GM21717 (cell line): ENCODE data around the gene MPL.
A peak's percentile ranks its signal among the peaks of the same experiment; 100 is the strongest.
"Not testable (repeated sequence)": the region's sequence is repeated elsewhere in the genome, so short reads cannot be mapped to it uniquely, and the experiment has no call there.

ENCODE experiments used
- ATAC-seq: cut with Tn5 transposase; IDR thresholded peaks from one replicate; pipeline ENCODE4 v1.9.1; 2021; ENCODE audit warnings: mild to moderate bottlenecking, moderate library complexity; ENCODE audit not compliant: unreplicated experiment

MPL gene

DNA sequence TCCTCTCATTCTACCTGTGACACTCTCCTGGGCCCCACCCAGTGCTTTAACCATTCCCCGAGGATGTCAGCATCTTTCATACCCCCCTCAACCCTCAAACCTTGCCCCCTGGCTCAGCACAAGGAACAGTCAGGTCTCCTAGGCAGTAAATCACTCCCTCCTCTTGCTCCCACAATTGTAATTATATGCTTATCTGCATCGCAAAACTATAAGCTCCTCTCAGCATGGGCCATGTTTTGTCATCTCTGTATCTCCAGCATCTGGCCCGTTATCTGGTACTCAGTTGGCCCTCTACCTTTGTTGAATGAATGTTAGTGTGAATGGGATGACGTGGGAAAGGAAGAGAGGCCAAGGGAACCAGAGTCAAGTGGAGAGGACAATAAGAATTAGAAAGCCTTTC is 32.9 kb downstream of the MPL start:
- no peak for ATAC-seq

DNA sequence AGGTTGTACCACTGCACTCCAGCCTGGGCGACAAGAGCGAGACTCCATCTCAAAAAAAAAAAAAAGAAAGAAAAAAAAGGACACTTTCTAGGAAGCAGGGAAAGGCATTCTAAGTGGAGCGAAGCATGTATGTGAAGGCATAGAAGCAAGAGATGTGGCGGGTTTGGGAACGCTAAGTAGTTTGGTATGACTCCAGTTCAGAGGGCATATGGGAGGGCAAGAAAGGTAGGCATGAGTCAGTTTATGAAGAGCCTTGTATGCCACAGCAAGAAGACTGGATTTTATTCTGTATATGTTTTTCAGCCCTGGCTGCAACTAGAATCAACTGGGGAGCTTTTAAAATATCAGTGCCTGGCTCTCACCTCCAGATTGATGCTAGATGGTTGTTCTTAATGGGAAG is 34.6 kb downstream of the MPL start:
- no peak for ATAC-seq

DNA sequence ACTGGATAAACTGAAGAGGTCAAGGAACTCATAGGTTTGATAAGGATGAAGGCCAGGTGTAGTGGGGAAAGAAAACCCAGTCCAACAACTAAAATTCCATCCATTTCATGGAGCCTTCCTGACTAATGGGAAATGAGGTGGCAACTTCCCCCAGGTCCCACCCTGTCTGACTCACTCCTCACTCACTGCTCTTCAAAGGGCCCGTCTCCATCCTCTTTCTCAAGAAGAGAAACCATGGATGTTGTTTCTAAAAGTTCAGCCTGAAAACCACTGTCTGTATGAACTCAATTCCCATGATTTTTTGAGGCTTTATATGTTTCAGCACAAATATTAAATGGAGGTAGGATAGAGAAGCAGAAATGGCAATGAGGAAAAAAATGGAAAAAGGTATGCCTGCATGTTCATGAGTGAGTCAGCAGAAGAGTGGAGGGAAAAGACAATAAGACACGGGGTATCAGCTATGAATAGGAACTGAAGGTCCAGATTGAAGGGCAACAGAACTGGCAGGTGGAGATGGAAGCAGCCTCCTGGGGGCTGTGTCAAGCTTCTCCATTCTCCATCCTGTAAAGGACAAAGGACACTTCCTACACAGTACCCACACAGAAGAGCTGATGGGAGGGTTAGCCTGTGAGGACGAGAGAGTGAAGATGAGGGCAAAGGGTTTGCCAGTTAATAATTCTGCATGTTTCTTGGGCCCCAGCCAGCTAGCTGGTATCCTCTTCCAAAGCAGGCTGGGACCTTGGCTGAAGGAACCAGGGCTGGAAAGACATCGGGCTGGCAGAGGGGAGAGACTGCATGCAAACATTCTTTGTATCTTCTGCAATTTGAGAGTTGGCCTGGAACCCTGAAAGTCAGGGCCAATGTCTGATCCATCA is 35.7 kb downstream of the MPL start:
- no peak for ATAC-seq

DNA sequence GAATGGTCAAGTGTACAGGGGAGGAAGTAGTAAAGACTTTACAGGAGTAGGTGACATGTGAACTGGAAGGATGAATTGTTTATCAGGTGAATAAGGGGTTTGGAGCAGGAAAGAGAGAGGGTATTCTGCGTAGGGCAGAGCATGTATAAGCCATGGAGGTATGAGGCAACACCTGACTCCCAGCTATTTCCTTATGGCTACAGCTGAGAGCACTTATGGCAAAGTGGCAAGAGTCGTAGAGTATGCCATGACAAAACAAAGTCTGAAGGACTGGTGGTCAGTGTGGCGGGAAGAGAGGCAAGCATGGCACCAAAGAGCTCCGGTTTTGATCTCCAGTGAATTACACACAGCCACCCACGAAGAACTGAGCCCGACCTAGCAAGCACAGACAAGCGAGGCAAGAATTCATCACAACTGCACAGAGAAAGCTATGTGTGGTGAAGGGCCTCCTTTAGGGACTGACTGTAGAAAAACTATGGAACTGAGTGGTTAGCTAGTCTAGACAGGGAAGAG is 39.2 kb downstream of the MPL start:
- ATAC-seq, result no peak

DNA sequence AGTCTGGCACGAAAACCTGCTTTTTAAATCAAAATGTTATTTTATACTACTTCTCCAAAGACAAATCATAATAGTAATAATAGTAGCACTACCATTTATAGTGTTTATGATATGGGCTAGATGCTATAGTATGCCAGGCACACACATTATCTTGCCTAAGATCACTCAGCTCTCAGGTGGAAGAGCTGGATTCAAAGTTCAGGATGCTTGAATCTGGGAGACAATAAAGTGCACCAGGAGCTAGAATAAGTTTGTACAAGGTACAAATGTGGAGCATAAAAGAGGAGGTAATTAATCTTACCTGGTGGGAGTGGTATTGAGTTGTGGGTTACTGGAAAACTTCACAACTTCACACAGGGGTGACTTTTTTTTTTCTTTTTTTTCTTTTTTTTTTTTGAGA is 40.2 kb downstream of the MPL start:
- ATAC-seq, result no peak

DNA sequence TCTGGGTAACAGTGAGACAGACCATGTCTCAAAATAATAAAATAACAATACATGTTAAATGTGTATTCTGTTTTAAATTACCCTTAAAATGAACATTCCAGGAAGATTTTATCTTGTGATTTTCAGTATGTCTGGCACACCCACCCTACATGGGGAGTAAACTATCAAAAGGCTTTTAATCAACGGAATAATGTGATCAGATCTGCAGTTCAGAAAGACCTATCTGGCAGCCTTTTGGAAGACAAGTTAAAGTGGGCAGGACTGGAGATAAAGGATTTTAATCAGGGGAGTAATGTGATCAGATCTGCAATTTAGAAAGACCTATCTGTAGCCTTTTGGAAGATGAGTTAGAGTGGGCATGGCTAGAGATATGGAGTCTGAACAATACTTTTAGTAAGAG is 41.9 kb downstream of the MPL start:
- ATAC-seq, result no peak

DNA sequence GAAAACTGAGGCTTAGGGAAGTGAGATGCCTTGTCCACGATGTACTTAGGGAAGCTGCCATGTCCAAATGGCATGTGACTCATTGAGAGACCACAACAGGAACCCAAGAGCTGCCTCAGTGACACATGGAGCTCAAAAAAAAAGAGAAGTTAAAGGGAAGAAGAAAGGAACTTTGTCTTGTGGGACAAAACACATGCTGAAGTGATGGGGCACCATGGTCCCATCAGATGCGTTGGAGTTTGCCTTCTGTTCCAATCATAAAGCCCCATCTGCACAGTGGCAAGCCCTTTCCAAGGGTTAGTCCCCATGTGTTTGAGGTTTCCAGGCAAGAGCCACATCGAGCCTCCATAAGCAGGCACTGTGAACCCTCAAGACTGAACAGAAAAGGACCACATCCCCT is 44.0 kb downstream of the MPL start:
- ATAC-seq, result no peak

DNA sequence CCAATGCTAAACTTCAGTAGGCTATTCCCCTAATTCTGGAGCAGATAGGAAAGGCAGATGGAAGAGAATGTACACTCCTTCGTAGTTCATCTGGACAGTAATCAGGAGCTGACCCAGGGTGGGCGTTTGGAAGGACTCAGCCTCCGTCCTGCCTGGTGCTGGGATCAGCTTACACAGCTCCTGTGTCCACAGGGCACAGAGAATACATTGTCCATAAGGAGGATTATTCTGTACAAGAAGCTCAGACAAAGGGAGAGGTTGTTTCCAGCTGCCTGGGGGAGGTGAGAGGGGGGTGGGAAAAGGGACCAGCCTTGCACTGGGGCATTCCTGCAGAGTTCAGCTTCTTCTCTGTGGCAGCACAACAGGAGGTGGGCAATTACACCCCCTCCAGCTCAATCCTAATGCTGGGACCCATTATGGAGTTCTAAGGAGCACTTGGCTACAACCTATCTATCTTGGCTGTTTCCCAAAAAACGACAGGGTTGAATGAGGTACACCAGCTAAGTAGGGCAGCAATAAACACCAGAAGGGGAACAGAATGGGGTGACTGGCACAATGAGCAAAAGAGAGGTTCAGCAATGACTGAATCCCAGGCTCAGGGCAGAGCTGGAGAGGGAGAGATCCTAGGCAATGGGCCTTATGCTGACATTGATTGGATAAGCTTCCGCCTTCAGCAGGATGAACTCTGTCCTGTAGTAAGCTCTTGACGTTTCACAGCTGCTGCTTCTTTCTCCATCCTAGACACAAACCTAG is 44.6 kb downstream of the MPL start:
- no peak for ATAC-seq

DNA sequence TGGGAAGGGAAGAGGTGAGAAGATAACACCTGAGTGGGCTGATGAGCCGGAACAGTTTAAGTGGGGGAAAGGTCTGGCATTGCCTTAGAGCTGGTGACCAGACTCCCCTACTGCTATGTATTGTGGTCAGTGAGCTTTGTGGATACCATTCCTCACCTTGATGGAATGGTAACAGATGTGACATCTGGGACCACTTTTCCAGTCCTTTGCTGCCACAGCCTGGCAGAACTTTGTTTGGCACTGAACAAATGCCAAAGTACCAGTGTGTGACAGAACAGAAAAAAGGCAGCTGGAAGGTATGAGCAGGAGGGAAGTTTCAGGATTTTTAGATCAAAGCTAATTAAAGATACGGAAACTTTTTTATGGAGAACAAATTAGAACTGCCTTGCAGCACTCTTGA is 45.8 kb downstream of the MPL start:
- no peak for ATAC-seq

DNA sequence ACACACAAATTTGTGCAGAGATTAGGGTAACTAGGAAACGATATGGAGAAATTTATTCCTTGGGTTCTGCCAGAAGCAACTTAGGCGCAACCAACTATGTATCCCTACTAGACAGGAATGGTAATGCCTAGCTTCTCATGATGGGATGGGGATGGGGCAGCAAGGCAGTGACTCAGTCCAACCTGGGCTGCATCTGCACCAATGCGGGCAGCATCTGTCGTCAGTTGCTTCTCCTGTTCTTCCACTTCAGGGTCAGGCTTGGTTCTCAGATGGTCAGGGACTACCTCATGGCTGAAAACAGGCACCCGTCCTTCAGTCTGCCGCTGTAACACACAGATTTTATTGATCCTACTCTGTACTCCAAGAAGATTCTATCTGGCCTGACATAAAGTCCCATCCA is 49.1 kb downstream of the MPL start:
- no peak for ATAC-seq

DNA sequence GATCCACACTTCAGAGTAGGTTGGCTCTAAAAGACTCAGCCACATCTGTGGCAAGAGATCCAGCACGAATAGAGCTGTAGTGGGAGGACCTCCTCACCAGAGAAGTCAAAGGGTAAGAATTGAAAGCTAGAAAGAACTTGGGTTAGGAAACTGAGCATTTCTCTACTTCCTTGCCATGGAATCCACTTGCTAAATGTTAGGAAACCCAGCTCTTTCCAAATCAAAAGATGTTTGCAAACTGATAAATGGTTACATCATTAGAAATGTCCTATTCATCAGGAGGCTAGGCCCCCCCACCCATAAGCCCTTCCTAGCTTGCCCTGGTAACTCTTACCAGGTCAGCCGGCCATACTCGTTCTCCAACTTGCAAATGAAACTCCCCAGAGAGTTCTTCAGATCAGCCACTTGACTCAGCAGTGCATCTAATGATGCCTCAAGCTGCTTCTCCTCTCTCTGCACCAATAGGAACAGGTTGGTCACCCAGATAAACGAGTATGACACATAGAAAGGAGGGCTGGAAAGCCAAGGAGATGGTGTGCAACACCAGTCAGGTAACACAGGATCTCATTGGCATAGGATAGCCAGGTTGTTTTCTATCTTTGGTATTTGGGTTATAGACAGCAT is 50.5 kb downstream of the MPL start:
- ATAC-seq, result no peak

DNA sequence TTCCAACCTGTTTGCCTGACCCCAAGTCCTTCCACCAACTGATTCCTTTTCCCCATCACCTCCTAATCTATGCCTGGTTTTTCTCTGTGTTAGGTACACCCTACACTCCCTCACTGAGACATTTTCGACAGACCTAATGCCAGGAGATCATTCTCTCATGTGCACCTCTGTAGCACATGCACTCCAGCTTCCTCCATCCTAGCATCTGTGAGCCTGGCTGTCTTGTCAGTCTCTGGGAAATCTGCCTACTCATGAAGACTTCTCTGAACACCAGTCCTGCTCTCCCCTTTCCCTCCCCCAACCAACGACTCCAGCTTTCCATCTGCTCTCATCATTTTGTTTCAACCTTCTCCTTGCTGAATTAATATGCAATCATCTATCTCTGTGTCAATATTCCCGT is 51.0 kb downstream of the MPL start:
- ATAC-seq, result no peak

DNA sequence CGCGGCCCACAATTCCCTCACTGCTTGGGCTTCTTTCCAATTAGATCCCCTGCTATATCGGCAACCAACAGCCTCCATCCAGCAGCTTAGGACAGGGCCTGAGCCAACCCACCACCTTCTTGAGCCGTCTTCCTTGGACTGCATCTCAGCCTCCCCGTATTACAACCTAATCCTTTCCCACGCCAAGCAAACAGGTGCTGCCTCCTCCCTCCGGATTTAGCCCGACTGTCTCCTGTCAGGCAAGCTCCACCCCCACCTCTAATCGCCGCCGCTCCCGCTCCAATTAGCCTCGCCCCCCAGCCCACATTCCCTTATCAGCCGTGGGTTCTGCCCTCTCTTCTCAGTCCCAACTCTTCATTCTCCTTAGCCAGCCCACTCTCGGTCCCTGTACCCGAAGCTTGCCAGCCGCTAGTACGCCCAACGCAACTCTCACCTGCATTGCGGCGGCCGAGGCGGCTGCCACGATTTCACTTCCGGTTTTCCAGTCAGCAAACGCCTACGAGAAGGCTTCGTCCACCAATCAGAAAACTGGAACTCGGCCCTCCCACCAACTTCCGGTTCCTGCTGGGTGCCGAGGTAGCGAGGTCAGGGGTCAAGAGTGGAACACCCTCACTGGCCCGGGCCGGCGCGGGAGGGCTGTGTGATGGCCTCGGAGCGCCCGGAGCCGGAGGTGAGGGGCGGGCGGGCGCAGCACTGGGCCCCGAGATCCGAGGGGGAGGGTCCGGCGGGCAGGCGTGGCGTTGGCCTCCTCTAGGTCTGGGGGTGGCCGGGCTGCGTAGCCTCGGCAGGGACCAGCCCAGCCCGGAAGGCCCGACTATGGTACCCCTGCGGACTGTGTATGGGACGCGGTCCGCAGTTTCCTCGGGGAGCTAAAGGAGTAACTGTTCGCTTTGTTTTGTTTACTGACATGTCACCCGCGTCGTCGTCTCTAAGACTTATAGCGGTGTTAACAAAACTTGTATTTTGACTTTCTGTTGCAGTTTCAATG is 52.0 kb downstream of the MPL start, which contains the start of the genes MED8 and SZT2:
TSS of gene MED8 (minus strand) at position 475 of the 988 bp plus-strand sequence. CDS start at position 439, 36 bp downstream.
TSS of gene SZT2 (plus strand) at position 574 of the 988 bp plus-strand sequence. CDS start at position 644, 70 bp downstream.
- ATAC-seq, result peak; percentile 80

DNA sequence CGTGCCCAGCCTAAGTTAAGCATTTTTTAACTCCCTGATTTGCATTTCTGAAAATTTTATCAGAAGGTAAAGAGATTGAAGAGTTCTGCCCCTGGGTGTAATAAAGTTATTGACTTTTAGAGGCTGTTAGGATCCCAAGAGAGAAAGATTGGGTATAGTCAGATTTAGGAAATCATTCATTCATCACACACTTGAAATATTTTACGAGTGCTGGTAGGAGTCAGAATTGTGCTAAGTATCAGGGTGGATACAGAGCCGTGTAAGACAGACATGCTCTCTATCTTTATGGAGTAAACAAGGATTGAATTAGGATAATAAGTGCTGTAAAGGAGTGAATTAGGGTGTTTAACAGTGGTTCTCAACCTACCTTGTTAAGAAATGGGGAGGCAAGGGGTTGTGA is 55.1 kb downstream of the MPL start:
- no peak for ATAC-seq

DNA sequence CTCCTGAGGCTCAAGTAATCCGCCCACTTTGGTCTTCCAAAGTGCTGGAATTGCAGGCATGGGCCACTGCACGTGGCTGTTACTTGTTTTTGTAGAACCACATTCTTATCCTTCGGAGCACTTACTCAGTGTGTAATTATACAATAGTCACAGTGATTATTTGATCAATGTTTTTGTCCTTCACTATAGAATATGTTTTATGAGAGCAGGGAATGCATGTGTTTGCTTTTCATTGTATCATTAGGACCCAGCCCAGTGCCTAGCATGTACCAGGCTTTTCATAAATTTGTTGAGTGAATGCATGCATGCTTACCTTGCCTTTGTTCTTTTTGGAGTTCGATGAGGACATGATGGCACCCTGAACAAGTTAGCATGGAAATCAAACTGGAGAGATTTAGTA is 57.9 kb downstream of the MPL start:
- ATAC-seq, result no peak

DNA sequence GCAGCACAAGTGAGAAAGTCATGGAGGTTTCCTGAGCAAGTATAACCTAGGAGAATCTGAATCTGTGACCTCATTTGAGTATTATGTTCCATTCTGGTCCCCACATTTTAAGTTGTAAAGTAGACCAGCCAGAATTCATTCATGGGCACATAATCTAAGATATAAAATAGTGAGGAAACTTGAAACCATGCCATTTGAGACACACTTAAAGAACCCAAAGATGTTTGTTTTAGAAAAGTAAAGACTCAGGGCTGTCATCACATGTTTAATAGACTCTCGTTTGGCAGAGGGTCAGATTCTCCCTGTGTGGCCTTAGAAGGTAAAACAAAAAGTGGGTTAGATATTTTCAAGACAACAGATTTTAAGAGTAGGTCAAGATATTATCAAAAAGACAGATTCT is 58.4 kb downstream of the MPL start:
- ATAC-seq, result no peak

DNA sequence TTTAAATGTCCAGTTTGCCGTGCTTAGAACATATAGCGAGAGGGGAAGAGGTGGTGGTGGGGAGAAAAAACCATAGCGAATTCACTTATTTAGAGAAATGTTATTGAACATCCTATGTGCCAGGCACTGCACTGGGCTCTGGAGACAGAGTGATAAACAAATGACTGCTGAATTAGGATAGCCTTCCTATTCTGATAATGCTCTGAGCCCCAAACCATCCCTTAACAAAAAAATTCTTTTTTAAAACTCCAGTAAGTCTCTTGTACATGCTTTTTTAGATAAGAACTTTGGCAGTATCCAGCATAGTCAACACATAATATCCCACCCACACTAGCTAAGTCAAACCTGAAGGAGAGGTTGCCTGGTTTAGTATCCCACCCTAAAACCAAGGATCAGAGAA is 60.6 kb downstream of the MPL start:
- no peak for ATAC-seq

DNA sequence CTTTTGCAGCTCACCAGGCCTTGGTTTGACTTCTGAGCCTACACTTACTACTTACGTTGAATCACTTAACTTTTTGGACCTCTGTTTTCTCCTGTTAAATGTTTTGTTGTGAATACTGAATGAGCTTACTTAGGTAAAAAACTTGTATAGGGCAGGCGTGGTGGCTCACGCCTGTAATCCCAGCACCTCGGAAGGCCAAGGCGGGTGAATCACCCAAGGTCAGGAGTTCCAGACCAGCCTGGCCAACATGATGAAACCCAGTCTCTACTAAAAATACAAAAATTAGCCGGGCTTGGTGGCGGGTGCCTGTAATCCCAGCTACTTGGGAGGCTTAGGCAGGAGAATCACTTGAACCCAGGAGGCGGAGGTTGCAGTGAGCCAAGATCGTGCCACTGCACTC is 62.8 kb downstream of the MPL start:
- not testable (repeated sequence) for ATAC-seq

DNA sequence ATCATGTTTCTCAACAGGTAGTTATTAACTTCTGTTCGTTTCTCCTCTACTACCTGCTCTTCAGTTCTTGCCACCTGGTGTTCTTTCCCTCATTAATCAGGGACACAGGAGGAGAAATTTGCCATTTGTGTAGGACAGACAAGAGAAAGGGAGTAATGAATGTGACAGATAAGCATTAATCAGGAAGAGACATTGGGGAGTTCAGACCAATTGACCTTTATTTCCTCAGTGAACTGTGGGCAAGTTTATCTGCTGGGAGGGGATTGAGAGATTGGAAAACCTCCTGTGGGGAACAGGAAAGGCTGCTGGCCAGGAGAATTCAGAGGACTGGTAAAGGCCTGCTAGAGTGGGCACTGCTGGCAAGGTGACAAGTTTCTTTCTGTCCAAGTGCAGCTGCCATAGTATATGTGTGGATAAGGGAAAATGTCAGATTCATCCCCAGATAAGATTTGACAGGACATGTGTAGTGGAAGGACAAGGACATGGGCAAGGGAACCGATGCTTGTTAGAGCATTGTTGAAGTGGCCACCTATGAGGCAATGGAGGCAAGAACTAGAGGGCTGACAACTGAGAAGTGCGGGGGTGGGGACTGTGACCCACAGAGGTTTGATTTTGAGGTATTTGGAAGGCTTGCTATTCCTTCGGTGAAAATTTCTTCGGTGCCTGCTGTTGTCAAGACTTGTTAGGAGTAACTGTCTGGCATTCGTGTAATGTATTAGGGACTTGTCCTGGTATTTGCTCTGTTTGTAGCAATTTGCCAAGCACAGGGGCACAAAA is 64.7 kb downstream of the MPL start:
- ATAC-seq, result no peak
